AG09309 (cell line): ENCODE measurements around the gene C4orf33.

Source experiments
- DNase-seq: peaks from one replicate; pipeline ENCODE4 v3.0.0-alpha.2; 2010; ENCODE audit warnings: low read depth
- H3K4me3 ChIP-seq: 2 replicates; pipeline ENCODE4 v1.5.1; 2011; ENCODE audit warnings: mild to moderate bottlenecking, low read depth, low read length, moderate library complexity; ENCODE audit not compliant: control insufficient read depth
- TF ChIP-seq, protein P1 (sequence below): IDR thresholded peaks from 2 replicates; pipeline ENCODE4 v1.5.1; 2011; ENCODE audit warnings: mild to moderate bottlenecking, low read depth, low read length, inconsistent platforms; ENCODE audit not compliant: insufficient read depth, control insufficient read depth; ENCODE audit errors: missing control alignments

Gene C4orf33

DNA sequence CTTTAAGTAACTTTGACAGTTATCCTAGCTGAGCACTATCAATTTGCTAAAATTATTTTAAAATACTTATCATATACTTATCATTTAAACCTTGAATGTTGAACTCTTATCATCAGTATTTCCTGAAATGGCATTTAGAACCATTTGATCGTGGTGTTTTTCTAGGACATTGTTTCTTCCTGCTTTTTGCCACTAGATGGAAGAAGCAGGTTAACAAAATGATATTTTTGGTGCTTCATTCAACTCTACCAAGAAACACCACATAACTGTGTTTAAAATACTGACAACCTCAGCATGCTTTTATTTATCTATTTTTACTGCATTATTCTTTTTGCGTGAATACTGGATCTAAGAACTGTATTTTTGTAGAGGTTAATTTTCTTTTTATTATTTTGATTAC lies 44.6 kb downstream of the C4orf33 start:
- TF ChIP-seq, protein P1, sequence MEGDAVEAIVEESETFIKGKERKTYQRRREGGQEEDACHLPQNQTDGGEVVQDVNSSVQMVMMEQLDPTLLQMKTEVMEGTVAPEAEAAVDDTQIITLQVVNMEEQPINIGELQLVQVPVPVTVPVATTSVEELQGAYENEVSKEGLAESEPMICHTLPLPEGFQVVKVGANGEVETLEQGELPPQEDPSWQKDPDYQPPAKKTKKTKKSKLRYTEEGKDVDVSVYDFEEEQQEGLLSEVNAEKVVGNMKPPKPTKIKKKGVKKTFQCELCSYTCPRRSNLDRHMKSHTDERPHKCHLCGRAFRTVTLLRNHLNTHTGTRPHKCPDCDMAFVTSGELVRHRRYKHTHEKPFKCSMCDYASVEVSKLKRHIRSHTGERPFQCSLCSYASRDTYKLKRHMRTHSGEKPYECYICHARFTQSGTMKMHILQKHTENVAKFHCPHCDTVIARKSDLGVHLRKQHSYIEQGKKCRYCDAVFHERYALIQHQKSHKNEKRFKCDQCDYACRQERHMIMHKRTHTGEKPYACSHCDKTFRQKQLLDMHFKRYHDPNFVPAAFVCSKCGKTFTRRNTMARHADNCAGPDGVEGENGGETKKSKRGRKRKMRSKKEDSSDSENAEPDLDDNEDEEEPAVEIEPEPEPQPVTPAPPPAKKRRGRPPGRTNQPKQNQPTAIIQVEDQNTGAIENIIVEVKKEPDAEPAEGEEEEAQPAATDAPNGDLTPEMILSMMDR, result no peak
- no peak overlapping the region for H3K4me3 ChIP-seq
- DNase-seq, result no peak

DNA sequence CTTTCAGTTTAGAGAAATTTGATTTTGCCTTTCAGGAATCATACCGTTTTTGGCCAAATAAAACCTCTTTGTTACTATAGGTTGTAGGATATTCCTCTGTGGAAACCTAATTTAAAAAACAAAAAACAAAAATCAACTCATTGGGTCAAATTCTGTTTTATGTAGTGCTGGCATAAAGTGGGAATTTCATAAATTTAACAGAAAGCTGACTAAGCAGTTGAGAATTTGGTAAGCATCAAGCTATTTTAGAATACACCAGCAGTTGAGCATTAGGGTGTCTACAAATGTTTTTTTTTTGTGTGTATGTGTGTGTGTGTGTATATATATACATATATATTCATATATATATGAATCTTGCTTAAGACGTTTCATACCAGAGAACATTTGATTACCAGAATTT lies 47.4 kb downstream of the C4orf33 start:
- no peak for DNase-seq
- TF ChIP-seq, protein P1, result no peak
- no peak overlapping the region for H3K4me3 ChIP-seq

DNA sequence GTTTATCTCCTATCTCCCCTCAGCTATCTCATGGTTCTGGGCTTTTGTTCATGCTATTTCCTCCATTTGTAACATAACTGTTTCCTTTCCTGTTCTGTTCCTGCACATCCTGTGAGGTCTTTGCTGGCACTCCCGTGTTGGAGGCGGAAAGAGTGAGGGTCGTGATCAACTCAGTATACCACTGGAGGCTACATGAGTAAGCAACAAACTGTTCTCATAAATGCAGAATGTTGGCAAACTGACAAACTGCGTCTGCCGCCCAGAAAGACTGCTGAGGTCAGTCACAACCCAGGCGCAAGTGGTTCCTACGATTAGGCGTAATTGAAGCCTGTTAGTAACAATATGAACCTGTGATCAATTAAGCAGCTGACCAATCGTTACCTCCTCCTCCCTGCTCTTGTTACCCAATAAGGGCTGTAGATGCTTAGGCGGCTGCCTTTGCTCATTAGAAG lies 48.8 kb downstream of the C4orf33 start:
- no peak overlapping the region for H3K4me3 ChIP-seq
- TF ChIP-seq, protein P1, result no peak
- peak; percentile 7 for DNase-seq

DNA sequence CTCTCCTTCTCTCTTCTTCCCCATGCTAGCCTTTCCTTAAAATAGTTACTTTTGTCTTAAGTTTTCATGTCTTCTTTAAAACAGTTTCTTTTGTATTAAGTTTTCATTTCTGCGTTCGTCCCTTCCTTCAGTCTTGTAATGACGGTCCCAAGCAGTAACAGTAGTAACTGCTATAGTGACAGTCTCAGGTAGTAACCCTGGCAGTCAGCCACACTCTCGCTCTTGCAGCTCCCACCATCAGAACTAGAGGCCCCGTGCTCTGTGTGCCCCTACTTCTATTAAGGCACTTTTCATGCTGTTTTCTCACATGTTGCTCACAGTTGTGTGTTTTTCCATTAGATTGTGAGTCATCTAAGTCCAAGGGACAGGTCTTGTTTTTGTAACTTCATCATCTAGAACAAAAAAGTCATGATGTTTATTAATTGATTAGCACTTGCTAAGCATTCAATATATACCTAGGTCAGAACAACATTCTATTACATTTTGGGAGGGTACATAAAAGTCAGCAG lies 49.3 kb downstream of the C4orf33 start:
- no peak overlapping the region for H3K4me3 ChIP-seq
- DNase-seq, result no peak
- TF ChIP-seq, protein P1, result no peak

DNA sequence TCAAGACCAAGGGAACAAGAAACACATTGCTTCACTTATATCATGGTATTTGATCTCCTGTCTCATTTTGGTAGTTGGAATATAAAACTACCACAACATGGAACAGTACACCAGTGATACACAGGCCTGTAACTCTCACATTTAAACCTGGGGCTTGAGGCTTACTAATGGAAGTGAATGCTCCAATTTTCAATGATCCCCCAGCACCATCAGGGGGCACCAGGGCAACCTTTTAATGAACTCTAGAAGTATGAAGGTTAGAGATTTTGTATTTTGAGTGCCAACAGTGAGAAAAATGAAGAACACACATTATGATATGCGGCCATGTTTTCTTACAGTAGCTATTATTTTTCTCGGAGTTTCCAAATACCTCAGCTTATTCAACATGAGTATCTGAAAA lies 50.7 kb downstream of the C4orf33 start:
- TF ChIP-seq, protein P1, result no peak
- H3K4me3 ChIP-seq, result no peak overlapping the region
- no peak for DNase-seq

DNA sequence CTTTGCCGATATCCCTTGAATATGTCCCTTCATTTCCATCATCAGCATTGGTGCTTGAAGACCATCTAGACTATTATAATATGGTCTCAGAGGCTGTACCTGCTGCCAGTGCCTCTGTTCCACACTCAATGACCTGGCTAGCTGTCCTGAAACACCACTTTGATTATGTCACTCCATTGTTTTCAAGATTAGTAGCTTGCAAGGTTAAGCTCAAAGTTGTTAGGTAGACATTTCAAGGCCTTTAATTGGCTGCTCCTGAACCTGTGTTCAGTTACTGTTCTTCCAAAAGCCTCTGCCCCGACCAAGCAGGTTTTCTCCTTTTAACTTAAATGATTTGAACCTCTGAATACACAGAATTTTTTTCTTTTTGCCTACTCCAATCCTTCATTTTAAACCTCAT lies 52.9 kb downstream of the C4orf33 start:
- TF ChIP-seq, protein P1, result no peak
- DNase-seq, result no peak
- no peak overlapping the region for H3K4me3 ChIP-seq

DNA sequence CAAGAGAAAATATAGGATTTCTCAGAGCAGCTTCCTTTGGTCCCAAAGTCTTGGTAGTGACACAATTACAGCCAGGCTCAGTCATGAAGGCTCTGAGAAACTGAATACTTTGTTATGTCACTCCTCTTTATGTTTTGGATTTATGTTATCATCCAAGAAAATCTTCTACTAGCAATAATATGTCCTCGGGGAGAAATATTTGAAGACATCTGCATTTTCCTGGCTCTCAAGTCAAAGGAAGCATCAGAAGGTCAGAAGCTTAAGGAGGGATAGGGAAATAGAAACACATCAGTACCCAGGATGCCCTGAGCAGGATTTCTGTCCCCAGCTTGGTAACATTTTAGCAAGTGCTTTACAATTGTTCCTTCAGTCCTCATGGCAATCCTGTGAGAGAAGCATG lies 54.0 kb downstream of the C4orf33 start:
- DNase-seq, result no peak
- TF ChIP-seq, protein P1, result no peak
- no peak overlapping the region for H3K4me3 ChIP-seq
